B cell (primary cell): Measurements from ENCODE around the gene NPIPA3.
"Not testable (repeated sequence)": the region's sequence is repeated elsewhere in the genome, so short reads cannot be mapped to it uniquely, and the experiment has no call there.

Source experiments
- EZH2 ChIP-seq: IDR thresholded peaks from 2 replicates; pipeline ENCODE4 v1.6.1; 2012; ENCODE audit warnings: borderline replicate concordance, low read depth, mild to moderate bottlenecking, moderate library complexity, low read length; ENCODE audit not compliant: insufficient read depth, poor library complexity, severe bottlenecking
- TF ChIP-seq, protein P1 (sequence below): fragments of 200-600 bp; IDR thresholded peaks from one replicate; pipeline ENCODE4 v1.8.0; 2022; ENCODE audit warnings: antibody characterized with exemption, mild to moderate bottlenecking

DNA sequence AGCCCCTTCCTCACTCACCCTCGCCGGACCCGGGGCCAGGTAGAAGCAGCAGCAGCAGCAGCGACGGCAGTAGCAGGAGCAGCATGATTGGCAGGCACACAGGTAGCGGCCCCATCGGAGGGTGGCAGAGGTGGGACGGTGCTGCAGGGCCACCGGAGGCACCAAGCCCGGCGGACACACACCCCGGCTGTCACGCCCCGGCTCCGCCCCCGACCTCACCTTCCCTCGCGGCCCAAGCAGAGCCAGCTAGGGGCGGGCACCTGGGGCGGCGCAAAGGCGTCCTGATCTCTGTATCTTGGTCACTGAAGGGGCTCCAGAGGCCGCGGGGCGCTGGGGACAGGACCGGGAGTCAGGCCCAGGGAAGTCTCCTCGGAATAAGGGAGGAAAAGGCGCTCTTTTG is 30.0 kb downstream of the NPIPA3 start:
- TF ChIP-seq, protein P1, sequence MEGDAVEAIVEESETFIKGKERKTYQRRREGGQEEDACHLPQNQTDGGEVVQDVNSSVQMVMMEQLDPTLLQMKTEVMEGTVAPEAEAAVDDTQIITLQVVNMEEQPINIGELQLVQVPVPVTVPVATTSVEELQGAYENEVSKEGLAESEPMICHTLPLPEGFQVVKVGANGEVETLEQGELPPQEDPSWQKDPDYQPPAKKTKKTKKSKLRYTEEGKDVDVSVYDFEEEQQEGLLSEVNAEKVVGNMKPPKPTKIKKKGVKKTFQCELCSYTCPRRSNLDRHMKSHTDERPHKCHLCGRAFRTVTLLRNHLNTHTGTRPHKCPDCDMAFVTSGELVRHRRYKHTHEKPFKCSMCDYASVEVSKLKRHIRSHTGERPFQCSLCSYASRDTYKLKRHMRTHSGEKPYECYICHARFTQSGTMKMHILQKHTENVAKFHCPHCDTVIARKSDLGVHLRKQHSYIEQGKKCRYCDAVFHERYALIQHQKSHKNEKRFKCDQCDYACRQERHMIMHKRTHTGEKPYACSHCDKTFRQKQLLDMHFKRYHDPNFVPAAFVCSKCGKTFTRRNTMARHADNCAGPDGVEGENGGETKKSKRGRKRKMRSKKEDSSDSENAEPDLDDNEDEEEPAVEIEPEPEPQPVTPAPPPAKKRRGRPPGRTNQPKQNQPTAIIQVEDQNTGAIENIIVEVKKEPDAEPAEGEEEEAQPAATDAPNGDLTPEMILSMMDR: not testable (repeated sequence)
- not testable (repeated sequence) for TF ChIP-seq EZH2
